MCF 10A (cell line): ENCODE results near the gene PRPF38B. TPM values are rescaled to one million over a fixed set of nuclear protein-coding genes. Genes with fewer than 3 reads are reported as not detected.
A peak's percentile ranks its signal among the peaks of the same experiment; 100 is the strongest.

ENCODE experiments used
- BruUV-seq: library from RNA; stranded (reverse); fragments of 400-500 nt; replicated peaks from 2 replicates; lab custom pipeline; 2021; lab: Mats Ljungman, UMichigan
- CTCF ChIA-PET: fragments of 300-600 bp; sonication (Branson Sonifier 250); formaldehyde crosslinking; extraction: SDS; loops from one replicate; lab custom pipeline; 2021; ENCODE audit warnings: antibody characterized with exemption, inconsistent platforms; lab: Yijun Ruan, JAX
- POLR2A ChIA-PET: fragments of 300-600, 350-650 bp; sonication (Branson Sonifier 250); formaldehyde crosslinking; extraction: SDS; loops from one replicate; lab custom pipeline; 2020; ENCODE audit warnings: antibody characterized with exemption, inconsistent platforms; lab: Yijun Ruan, JAX
- DNase-seq: peaks from one replicate; pipeline ENCODE4 v3.0.0-alpha.2; 2018; ENCODE audit not compliant: unreplicated experiment
- H3K27ac Mint-ChIP-seq: one replicate; pipeline ENCODE4 v1.8.0; 2022; ENCODE audit warnings: mild to moderate bottlenecking, low read depth, mixed read lengths; ENCODE audit not compliant: unreplicated experiment
- H3K27me3 Mint-ChIP-seq: one replicate; pipeline ENCODE4 v1.8.0; 2022; ENCODE audit warnings: mixed read lengths; ENCODE audit not compliant: insufficient read depth, unreplicated experiment
- H3K36me3 Mint-ChIP-seq: one replicate; pipeline ENCODE4 v1.8.0; 2022; ENCODE audit warnings: mild to moderate bottlenecking, moderate library complexity, mixed read lengths; ENCODE audit not compliant: insufficient read depth, unreplicated experiment
- H3K4me1 Mint-ChIP-seq: one replicate; pipeline ENCODE4 v1.8.0; 2022; ENCODE audit warnings: mixed read lengths; ENCODE audit not compliant: insufficient read depth, unreplicated experiment
- H3K4me3 Mint-ChIP-seq: one replicate; pipeline ENCODE4 v1.8.0; 2022; ENCODE audit warnings: mild to moderate bottlenecking, moderate library complexity, mixed read lengths; ENCODE audit not compliant: unreplicated experiment
- H3K9me3 Mint-ChIP-seq: one replicate; pipeline ENCODE4 v1.8.0; 2022; ENCODE audit warnings: mixed read lengths; ENCODE audit not compliant: unreplicated experiment
- intact Hi-C: fragments of 100-400 bp; cut with micrococcal nuclease; formaldehyde crosslinking; loops from 2 replicates; pipeline ENCODE4 v1.14.1; 2022
- total RNA-seq: library from RNA; stranded (reverse); gene quantifications from 2 replicates; pipeline ENCODE4 v1.2.3, GENCODE V29; 2022
- TF ChIP-seq, protein P1 (sequence below): fragments of 200-600 bp; IDR thresholded peaks from one replicate; pipeline ENCODE4 v1.8.0; 2022; ENCODE audit warnings: antibody characterized with exemption, mild to moderate bottlenecking; ENCODE audit not compliant: unreplicated experiment

The PRPF38B gene
- total RNA-seq, 1 experiment from 2014 or later: 65.3 TPM

DNA sequence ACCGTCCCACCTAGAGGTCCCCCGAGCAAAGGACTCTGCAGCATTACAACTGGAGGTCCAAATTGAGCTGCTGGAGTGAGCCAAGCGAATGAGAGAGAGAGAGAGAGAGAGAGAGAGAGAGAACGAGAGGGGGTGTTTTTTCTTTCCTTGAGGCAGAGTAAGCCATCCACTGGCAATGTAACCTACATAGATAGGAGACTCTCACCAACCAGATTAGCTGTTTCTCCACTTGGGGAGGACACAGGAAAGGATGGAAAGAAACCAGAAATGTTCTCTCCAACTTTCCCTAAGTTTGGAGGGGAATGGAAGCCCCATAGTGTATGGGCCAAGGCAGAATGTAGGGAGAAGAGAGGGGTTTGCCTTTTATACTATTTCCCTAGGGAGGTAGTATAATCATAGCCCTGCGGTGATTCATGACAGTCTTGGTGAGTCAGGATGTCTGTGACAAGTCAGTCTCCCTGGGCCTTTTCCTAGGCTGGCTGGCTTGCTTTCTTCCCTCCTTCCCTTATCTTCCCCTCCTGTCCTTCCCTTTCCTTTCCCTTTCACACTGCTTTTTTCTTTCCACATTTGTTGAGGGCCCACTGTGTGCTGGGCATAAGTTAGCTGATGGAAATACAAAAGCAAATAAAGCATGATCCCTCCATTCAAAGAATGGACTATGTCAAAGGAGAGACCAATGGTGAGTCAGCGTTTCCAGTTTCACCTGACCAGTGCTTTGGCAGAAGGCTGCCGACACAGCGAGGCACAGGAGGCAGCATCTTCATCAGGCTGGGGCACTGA lies 27.7 kb downstream of the PRPF38B start:
- peaks cover 4% of the 10 kb centered on the region for H3K36me3 Mint-ChIP-seq
- TF ChIP-seq, protein P1, sequence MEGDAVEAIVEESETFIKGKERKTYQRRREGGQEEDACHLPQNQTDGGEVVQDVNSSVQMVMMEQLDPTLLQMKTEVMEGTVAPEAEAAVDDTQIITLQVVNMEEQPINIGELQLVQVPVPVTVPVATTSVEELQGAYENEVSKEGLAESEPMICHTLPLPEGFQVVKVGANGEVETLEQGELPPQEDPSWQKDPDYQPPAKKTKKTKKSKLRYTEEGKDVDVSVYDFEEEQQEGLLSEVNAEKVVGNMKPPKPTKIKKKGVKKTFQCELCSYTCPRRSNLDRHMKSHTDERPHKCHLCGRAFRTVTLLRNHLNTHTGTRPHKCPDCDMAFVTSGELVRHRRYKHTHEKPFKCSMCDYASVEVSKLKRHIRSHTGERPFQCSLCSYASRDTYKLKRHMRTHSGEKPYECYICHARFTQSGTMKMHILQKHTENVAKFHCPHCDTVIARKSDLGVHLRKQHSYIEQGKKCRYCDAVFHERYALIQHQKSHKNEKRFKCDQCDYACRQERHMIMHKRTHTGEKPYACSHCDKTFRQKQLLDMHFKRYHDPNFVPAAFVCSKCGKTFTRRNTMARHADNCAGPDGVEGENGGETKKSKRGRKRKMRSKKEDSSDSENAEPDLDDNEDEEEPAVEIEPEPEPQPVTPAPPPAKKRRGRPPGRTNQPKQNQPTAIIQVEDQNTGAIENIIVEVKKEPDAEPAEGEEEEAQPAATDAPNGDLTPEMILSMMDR: no peak
- BruUV-seq: no TSS peak
- POLR2A ChIA-PET: interaction anchor here (0.7 to 9.6 kb wide), 8 partner anchors 11 to 41 kb away, joined by 3 to 73 read pairs (median 10); partner anchors contain the start of genes PRPF38B and STXBP3
- DNase-seq: peak; percentile 88
- no peaks in the 10 kb centered on the region for H3K27me3 Mint-ChIP-seq
- peaks cover 17% of the 10 kb centered on the region for H3K4me1 Mint-ChIP-seq
- peak overlapping the region; percentile 10 for H3K4me3 Mint-ChIP-seq
- H3K9me3 Mint-ChIP-seq: no peaks in the 10 kb centered on the region
- H3K27ac Mint-ChIP-seq: peak overlapping the region; percentile 78
- intact Hi-C loops: no loop called here
- CTCF ChIA-PET: interaction anchor here (0.6 to 2.1 kb wide), 6 partner anchors 10 to 159 kb away, joined by 3 to 9 read pairs (median 5); no protein-coding TSS in a partner anchor

DNA sequence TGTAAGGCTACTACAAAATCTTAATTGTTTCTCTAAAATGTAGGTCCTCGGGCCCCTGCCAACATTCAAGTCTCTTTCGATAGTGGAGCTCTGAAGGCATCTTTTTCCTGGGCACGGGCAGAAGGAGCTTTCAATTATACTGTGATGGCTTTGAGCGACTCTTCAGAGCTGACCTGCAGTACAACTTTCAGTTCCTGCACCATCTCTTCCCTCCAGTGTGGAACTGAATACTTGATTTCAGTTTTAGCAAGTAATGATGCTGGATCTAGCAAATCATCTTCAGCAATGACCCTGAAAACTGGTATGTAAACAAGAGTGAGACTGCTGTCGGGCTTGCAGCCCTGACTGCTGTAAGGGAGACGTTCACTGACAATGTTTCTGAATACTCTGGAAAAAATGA lies 30.2 kb downstream of the PRPF38B start:
- intact Hi-C loops: no loop called here
- peaks cover 4% of the 10 kb centered on the region for H3K36me3 Mint-ChIP-seq
- H3K4me3 Mint-ChIP-seq: no peak overlapping the region
- H3K27me3 Mint-ChIP-seq: no peaks in the 10 kb centered on the region
- H3K27ac Mint-ChIP-seq: no peak overlapping the region
- POLR2A ChIA-PET: interaction anchor here (1.0 to 9.6 kb wide), 7 partner anchors 9 to 30 kb away, joined by 3 to 73 read pairs (median 7); partner anchors contain the start of gene PRPF38B
- no peak for DNase-seq
- TF ChIP-seq, protein P1: no peak
- H3K9me3 Mint-ChIP-seq: no peaks in the 10 kb centered on the region
- no TSS peak for BruUV-seq
- H3K4me1 Mint-ChIP-seq: peaks cover 11% of the 10 kb centered on the region
- CTCF ChIA-PET: no interaction called here

DNA sequence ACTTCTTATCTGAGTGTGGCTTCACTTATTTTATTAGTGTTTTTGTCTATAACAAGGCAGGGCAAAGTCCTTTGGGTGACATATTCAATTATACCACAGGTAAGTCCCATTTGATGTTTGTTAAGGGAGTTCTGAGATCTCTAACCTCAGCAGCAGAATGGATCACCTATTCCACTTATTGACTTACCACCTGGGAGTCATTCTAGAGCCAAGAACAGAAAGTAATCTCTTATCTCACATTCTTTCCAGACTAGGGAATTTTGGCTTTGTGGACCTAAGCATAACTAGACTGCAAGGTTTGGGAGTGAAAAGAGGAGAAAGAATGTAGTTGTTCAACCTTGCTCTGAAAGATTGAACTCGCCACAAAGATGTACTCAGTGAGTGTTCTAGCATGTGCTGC lies 33.8 kb downstream of the PRPF38B start:
- intact Hi-C loops: no loop called here
- peaks cover 4% of the 10 kb centered on the region for H3K36me3 Mint-ChIP-seq
- ChIA-PET POLR2A (interaction anchor here (0.6 kb wide), 1 partner anchor 33 kb away, joined by 3 read pairs; no protein-coding TSS in a partner anchor), CTCF (interaction anchor here (0.8 kb wide), 1 partner anchor 11 kb away, joined by 3 read pairs; no protein-coding TSS in a partner anchor)
- TF ChIP-seq, protein P1: no peak
- BruUV-seq: no TSS peak
- H3K4me3 Mint-ChIP-seq: no peak overlapping the region
- no peaks in the 10 kb centered on the region for H3K4me1 Mint-ChIP-seq
- no peaks in the 10 kb centered on the region for H3K27me3 Mint-ChIP-seq
- DNase-seq: no peak
- H3K9me3 Mint-ChIP-seq: no peaks in the 10 kb centered on the region
- H3K27ac Mint-ChIP-seq: no peak overlapping the region

DNA sequence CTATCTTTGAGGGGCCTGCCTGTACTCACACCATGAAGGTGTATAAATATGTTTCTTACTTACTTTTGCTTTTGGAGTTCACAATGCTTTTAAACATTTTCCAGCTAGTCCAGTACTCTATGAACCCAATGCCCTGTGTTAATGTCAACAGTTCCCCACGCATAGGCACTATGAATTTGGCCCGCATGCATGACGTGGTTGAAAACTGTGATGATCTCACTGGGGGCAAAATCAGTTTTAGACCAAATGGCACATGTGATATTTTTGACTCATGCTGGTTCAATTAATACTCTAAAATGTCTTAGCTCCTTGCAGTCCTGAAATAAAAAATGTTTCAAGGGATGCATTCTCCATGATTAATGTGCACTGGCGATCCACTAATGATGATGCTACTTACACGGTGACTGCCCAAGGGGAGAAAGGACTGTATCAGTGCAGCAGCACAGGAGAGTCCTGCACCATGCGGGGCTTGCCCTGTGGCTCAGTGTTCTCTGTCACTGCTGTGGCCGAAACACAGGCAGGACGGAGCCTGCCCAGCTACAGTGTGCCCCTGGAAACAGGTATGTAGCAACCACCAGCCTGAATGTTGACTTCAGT lies 36.3 kb downstream of the PRPF38B start:
- TF ChIP-seq, protein P1: no peak
- Mint-ChIP-seq H3K4me1 (no peaks in the 10 kb centered on the region), H3K27me3 (no peaks in the 10 kb centered on the region), H3K9me3 (no peaks in the 10 kb centered on the region), H3K4me3 (no peak overlapping the region), H3K36me3 (no peaks in the 10 kb centered on the region), H3K27ac (no peak overlapping the region)
- intact Hi-C loops: no loop called here
- no TSS peak for BruUV-seq
- POLR2A ChIA-PET: interaction anchor here (0.6 kb wide), 1 partner anchor 24 kb away, joined by 3 read pairs; no protein-coding TSS in a partner anchor
- CTCF ChIA-PET: interaction anchor here (0.8 to 1.0 kb wide), 2 partner anchors 19 to 217 kb away, joined by 3 read pairs; no protein-coding TSS in a partner anchor
- DNase-seq: no peak
